Activated CD4-positive, CD25-positive, alpha-beta regulatory T cell (primary cell): ENCODE data around the gene NXN.
"Not testable (repeated sequence)": the region's sequence is repeated elsewhere in the genome, so short reads cannot be mapped to it uniquely, and the experiment has no call there.

Experiments
- DNase-seq, 4 experiments: peaks; one replicate each; lab custom pipeline; 2025; lab: John Stamatoyannopoulos, UW

The NXN gene

GRCh38 chr17:773467-774312, 205.9 kb downstream of the NXN start:
- no peak for DNase-seq

- DNase-seq: no peak
Observed at GRCh38 chr17:773016-773415, 206.6 kb downstream of the NXN start.

GRCh38 chr17:767076-767475, 212.5 kb downstream of the NXN start:
- DNase-seq: no peak

GRCh38 chr17:760371-760770, 219.2 kb downstream of the NXN start:
- no peak for DNase-seq

- no peak for DNase-seq
Observed at GRCh38 chr17:759964-760363, 219.6 kb downstream of the NXN start.

GRCh38 chr17:756010-756567, 223.5 kb downstream of the NXN start:
- not testable (repeated sequence) for DNase-seq

- not testable (repeated sequence) for DNase-seq
Observed at GRCh38 chr17:755319-755961, 224.1 kb downstream of the NXN start.

GRCh38 chr17:753418-753817, 226.2 kb downstream of the NXN start:
- no peak for DNase-seq

GRCh38 chr17:752620-753219, 226.9 kb downstream of the NXN start:
- DNase-seq: peak in 1 of 4 experiments; percentile 29

GRCh38 chr17:752002-752619, 227.5 kb downstream of the NXN start, which contains the start of gene GEMIN4:
Gene GEMIN4 (minus strand): TSS chr17:752264. CDS start chr17:752142, 122 bp downstream.
- peak; percentile 95 to 97 (median 96) for DNase-seq

GRCh38 chr17:751269-752001, 228.1 kb downstream of the NXN start:
- DNase-seq: peak in 3 of 4 experiments; percentile 26 to 39 (median 26)

- DNase-seq: no peak
Observed at GRCh38 chr17:750431-751037, 229.0 kb downstream of the NXN start.

GRCh38 chr17:749359-749758, 230.2 kb downstream of the NXN start:
- not testable (repeated sequence) for DNase-seq
